Measurements from ENCODE around the gene PAK4.

Gene PAK4

GRCh38 chr19:39224910-39225309, 99.3 kb downstream of the PAK4 start:
- CTCF ChIA-PET: no interaction called here
- no peak for DNase-seq (ENCODE audit: extremely low spot score)
- TF ChIP-seq CTCF (IDR thresholded peaks at IDR 0.05; ENCODE audit: control extremely low read depth, extremely low read depth, low read depth, missing control alignments): no peak
- POLR2A ChIA-PET: no interaction called here

All from GM10248 (cell line).